ENCODE results near the gene FAIM2.

DNA sequence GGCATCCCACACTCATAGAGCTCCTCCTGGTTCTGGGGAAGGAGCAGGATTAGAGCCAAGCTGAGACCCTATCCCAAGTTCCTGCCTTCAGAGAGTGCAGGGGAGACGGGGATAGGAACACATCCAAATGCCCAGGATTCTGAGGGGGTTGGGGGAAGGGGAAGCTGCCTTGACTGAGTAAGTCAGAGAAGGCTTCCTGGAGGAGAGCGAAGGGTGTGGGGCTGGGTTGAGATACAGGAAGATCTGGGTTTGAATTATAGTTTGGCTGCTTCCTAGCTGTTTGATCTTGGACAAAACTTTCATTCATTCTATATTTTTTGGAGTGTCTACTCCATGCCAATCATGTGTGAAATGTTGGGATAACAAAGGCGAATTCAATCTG lies 38.8 kb upstream of the FAIM2 start:
- TF ChIP-seq, protein P1, sequence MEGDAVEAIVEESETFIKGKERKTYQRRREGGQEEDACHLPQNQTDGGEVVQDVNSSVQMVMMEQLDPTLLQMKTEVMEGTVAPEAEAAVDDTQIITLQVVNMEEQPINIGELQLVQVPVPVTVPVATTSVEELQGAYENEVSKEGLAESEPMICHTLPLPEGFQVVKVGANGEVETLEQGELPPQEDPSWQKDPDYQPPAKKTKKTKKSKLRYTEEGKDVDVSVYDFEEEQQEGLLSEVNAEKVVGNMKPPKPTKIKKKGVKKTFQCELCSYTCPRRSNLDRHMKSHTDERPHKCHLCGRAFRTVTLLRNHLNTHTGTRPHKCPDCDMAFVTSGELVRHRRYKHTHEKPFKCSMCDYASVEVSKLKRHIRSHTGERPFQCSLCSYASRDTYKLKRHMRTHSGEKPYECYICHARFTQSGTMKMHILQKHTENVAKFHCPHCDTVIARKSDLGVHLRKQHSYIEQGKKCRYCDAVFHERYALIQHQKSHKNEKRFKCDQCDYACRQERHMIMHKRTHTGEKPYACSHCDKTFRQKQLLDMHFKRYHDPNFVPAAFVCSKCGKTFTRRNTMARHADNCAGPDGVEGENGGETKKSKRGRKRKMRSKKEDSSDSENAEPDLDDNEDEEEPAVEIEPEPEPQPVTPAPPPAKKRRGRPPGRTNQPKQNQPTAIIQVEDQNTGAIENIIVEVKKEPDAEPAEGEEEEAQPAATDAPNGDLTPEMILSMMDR (IDR thresholded peaks at IDR 0.05 in 4 of 5, conservative IDR thresholded peaks at IDR 0.05 in 1 of 5) = no peak
- TF ChIP-seq POLR2A (IDR thresholded peaks at IDR 0.05) = no peak
